RKO (cell line): ENCODE data around the gene SHFL.

Experiments
- DNase-seq: peaks from one replicate; pipeline ENCODE4 v3.0.0-alpha.2; 2016; ENCODE audit warnings: low spot score

Gene SHFL

GRCh38 chr19:10085641-10086590 is at the start of gene SHFL:
SHFL (plus strand) TSS chr19:10086317; CDS start chr19:10086428, 111 bp downstream.
- DNase-seq: peak; percentile 85

- no peak for DNase-seq
Observed at GRCh38 chr19:10036601-10037071, 49.5 kb upstream of the SHFL start.

- DNase-seq: no peak
Observed at GRCh38 chr19:10037367-10037766, 48.8 kb upstream of the SHFL start.

GRCh38 chr19:10037809-10038208 is 48.3 kb upstream of the SHFL start:
- no peak for DNase-seq

GRCh38 chr19:10043286-10043927 is 42.7 kb upstream of the SHFL start:
- DNase-seq: no peak

GRCh38 chr19:10044390-10044789 is 41.7 kb upstream of the SHFL start:
- peak; percentile 35 for DNase-seq

- no peak for DNase-seq
Observed at GRCh38 chr19:10045371-10045770, 40.7 kb upstream of the SHFL start.

- DNase-seq: no peak
Observed at GRCh38 chr19:10049626-10050025, 36.5 kb upstream of the SHFL start.

GRCh38 chr19:10052602-10053360 is 33.3 kb upstream of the SHFL start:
- DNase-seq: no peak

- peak; percentile 43 for DNase-seq
Observed at GRCh38 chr19:10061717-10062310, 24.3 kb upstream of the SHFL start.

GRCh38 chr19:10068205-10068604 is 17.9 kb upstream of the SHFL start:
- no peak for DNase-seq

GRCh38 chr19:10069046-10069445 is 17.1 kb upstream of the SHFL start:
- DNase-seq: peak; percentile 26

GRCh38 chr19:10070730-10071446 is 15.2 kb upstream of the SHFL start:
- DNase-seq: no peak

- peak; percentile 41 for DNase-seq
Observed at GRCh38 chr19:10074153-10074552, 12.0 kb upstream of the SHFL start.

GRCh38 chr19:10076535-10076934 is 9.6 kb upstream of the SHFL start:
- no peak for DNase-seq

GRCh38 chr19:10078329-10078728 is 7.8 kb upstream of the SHFL start:
- DNase-seq: no peak

- DNase-seq: no peak
Observed at GRCh38 chr19:10079031-10079453, 7.1 kb upstream of the SHFL start.

- DNase-seq: no peak
Observed at GRCh38 chr19:10083911-10084310, 2.2 kb upstream of the SHFL start.

GRCh38 chr19:10084803-10085202 is 1.3 kb upstream of the SHFL start:
- DNase-seq: no peak

GRCh38 chr19:10086591-10087192 is 575 bp downstream of the SHFL start:
- DNase-seq: no peak
